ENCODE results near the gene CDH4.

- TF ChIP-seq CTCF (IDR thresholded peaks at IDR 0.05), result no peak
- TF ChIP-seq POLR2A (IDR thresholded peaks at IDR 0.05), result no peak
- no peak for TF ChIP-seq EP300 (IDR thresholded peaks at IDR 0.05)
- TF ChIP-seq POLR2AphosphoS5 (IDR thresholded peaks at IDR 0.05), result no peak
These were observed 188.5 kb downstream of the CDH4 start for GRCh38 chr20:61440548-61441055.

All from upper lobe of left lung (tissue), 4 donors.